K562 (cell line): Measurements from ENCODE around the gene SLC22A23. TPM values are rescaled to one million over a fixed set of nuclear protein-coding genes. Genes with fewer than 3 reads are reported as not detected.

Experiments used
- polyA plus RNA-seq, 8 experiments: library from polyadenylated mRNA; depleted of rRNA in 4 of 8; stranded (reverse) in 5 of 8; unstranded in 3 of 8; fragments of >200 nt; fragmentation: Nextera tagmentation in 2 of 8; fragmentation: Illumina TruSeq in 1 of 8; extraction: Ambion mirVana in 2 of 8; extraction: Trizol in 1 of 8; gene quantifications; 2 replicates each; pipeline versions ENCODE4 v1.2.1 to v1.2.3, GENCODE V29; 2011 to 2014; ENCODE audit warnings: inconsistent platforms in 1 of 8, missing spikeins in 1 of 8
- total RNA-seq, 7 experiments: library from RNA; depleted of rRNA in 6 of 7; stranded (reverse); fragments of >200 nt in 6 of 7; fragmentation: Illumina TruSeq in 2 of 7; extraction: Trizol in 2 of 7; gene quantifications; 2 replicates each; pipeline versions ENCODE4 v1.2.1 to v1.2.3, GENCODE V29; 2011 to 2021; ENCODE audit warnings: low replicate concordance in 1 of 7
- TF ChIP-seq, protein P1 (sequence below), 2 experiments: fragments of 450-650 bp in 1 of 2; sonication (generic) in 1 of 2; formaldehyde crosslinking in 1 of 2; IDR thresholded peaks; 2 replicates each; pipeline versions ENCODE4 v1.7.1 to v1.9.0; 2016 to 2022; ENCODE audit warnings: inconsistent platforms in 1 of 2, mild to moderate bottlenecking in 1 of 2, missing genetic modification reagents in 1 of 2

SLC22A23 gene
- total and polyA plus RNA-seq, 9 of the 15 experiments (the other 6 are each of a cell fraction or from before 2014, with no cell fraction given): 0.30 to 8.7 (median 2.5) TPM

DNA sequence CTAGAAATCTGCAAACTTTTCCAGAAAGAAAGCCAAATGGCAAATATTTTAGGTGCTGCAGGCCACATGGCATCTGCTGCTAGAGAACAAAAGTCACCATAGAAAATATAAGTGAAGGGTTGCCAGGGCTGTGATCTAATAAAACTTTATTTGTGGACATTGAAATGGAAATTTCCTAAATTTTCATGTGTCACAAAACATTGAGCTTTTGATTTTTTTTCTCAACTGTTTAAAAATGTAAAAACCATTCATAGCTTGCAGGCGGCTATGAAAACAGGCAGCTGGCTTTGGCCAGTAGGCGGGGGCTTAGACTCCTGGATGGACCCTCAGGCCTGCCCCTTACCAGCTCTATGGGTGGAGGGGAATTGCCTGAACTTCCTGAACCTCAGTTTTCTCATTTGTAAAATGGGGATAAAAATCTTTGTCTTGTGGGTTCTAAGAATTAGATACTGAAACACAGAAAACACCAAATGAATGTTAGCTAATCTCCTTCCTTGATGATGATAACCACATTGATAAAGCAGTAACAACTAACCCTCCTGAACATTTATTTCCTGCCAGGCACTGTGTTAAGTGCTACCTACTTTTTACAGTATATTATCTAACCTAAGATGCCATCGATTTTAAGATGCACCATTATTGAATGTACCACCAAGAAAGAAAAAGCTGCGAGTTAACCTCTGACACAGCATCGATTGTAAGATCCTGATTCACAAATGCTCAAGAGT lies 85.5 kb downstream of the SLC22A23 start (continued):
- TF ChIP-seq, protein P1, sequence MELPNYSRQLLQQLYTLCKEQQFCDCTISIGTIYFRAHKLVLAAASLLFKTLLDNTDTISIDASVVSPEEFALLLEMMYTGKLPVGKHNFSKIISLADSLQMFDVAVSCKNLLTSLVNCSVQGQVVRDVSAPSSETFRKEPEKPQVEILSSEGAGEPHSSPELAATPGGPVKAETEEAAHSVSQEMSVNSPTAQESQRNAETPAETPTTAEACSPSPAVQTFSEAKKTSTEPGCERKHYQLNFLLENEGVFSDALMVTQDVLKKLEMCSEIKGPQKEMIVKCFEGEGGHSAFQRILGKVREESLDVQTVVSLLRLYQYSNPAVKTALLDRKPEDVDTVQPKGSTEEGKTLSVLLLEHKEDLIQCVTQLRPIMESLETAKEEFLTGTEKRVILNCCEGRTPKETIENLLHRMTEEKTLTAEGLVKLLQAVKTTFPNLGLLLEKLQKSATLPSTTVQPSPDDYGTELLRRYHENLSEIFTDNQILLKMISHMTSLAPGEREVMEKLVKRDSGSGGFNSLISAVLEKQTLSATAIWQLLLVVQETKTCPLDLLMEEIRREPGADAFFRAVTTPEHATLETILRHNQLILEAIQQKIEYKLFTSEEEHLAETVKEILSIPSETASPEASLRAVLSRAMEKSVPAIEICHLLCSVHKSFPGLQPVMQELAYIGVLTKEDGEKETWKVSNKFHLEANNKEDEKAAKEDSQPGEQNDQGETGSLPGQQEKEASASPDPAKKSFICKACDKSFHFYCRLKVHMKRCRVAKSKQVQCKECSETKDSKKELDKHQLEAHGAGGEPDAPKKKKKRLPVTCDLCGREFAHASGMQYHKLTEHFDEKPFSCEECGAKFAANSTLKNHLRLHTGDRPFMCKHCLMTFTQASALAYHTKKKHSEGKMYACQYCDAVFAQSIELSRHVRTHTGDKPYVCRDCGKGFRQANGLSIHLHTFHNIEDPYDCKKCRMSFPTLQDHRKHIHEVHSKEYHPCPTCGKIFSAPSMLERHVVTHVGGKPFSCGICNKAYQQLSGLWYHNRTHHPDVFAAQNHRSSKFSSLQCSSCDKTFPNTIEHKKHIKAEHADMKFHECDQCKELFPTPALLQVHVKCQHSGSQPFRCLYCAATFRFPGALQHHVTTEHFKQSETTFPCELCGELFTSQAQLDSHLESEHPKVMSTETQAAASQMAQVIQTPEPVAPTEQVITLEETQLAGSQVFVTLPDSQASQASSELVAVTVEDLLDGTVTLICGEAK (IDR thresholded peaks at IDR 0.05): peak; percentile 81
- TF ChIP-seq, protein P1 (CRISPR knock-in tag; IDR thresholded peaks at IDR 0.05): peak; percentile 10; the same call in 1 of the 2 replicates
